HepG2 (cell line): ENCODE data around the gene DBNDD1. TPM values are rescaled to one million over a fixed set of nuclear protein-coding genes. Genes with fewer than 3 reads are reported as not detected.
A peak's percentile ranks its signal among the peaks of the same experiment; 100 is the strongest.

Source experiments
- DR1 ChIP-seq: sonication (generic); formaldehyde crosslinking; IDR thresholded peaks from 2 replicates; pipeline ENCODE4 v1.8.0; 2021; ENCODE audit warnings: mild to moderate bottlenecking, missing genetic modification reagents, inconsistent platforms
- GABPA ChIP-seq, 2 experiments: IDR thresholded peaks; 2 replicates each; pipeline ENCODE4 v1.6.1; 2011 to 2016; ENCODE audit warnings: low read depth in 2 of 2, low read length in 1 of 2, missing biosample characterization in 1 of 2, missing genetic modification characterization in 1 of 2
- MXD4 ChIP-seq: IDR thresholded peaks from 2 replicates; pipeline ENCODE4 v1.6.1; 2016; ENCODE audit warnings: mild to moderate bottlenecking, missing biosample characterization, missing genetic modification reagents
- NR0B2 ChIP-seq: sonication (generic); formaldehyde crosslinking; IDR thresholded peaks from 2 replicates; pipeline ENCODE4 v1.4.0; 2020; ENCODE audit warnings: mild to moderate bottlenecking, missing genetic modification reagents
- POLR2A ChIP-seq, 2 experiments: IDR thresholded peaks; 2 replicates each; pipeline ENCODE4 v1.6.1; 2011; ENCODE audit warnings: low read depth in 2 of 2, low read length in 2 of 2, mild to moderate bottlenecking in 1 of 2, moderate library complexity in 1 of 2; ENCODE audit not compliant: insufficient read depth in 1 of 2
- POLR2AphosphoS5 ChIP-seq: IDR thresholded peaks from 2 replicates; pipeline ENCODE4 v1.6.1; 2012; ENCODE audit warnings: low read depth, low read length
- TFE3 ChIP-seq: IDR thresholded peaks from 2 replicates; pipeline ENCODE4 v1.6.1; 2016
- TOE1 ChIP-seq: sonication (generic); formaldehyde crosslinking; IDR thresholded peaks from 2 replicates; pipeline ENCODE4 v1.4.0; 2020; ENCODE audit warnings: mild to moderate bottlenecking, missing genetic modification reagents
- TP53 ChIP-seq: sonication (generic); formaldehyde crosslinking; conservative IDR thresholded peaks from 2 replicates; pipeline ENCODE4 v1.4.0; 2020; ENCODE audit warnings: missing genetic modification reagents
- ZNF180 ChIP-seq: sonication (generic); formaldehyde crosslinking; IDR thresholded peaks from 2 replicates; pipeline ENCODE4 v1.4.0; 2020; ENCODE audit warnings: low read depth, missing genetic modification reagents, borderline replicate concordance
- ZNF263 ChIP-seq: sonication (generic); formaldehyde crosslinking; IDR thresholded peaks from 2 replicates; pipeline ENCODE4 v1.4.0; 2020; ENCODE audit warnings: missing genetic modification reagents
- ZNF280D ChIP-seq: sonication (generic); formaldehyde crosslinking; IDR thresholded peaks from 2 replicates; pipeline ENCODE4 v1.5.1; 2020; ENCODE audit warnings: mild to moderate bottlenecking, missing genetic modification reagents
- ZNF431 ChIP-seq: sonication (generic); formaldehyde crosslinking; IDR thresholded peaks from 2 replicates; pipeline ENCODE4 v1.9.0; 2022; ENCODE audit warnings: missing genetic modification reagents, low read depth, mild to moderate bottlenecking, borderline replicate concordance
- ZNF441 ChIP-seq: sonication (generic); formaldehyde crosslinking; IDR thresholded peaks from 2 replicates; pipeline ENCODE4 v1.7.0; 2021; ENCODE audit warnings: missing genetic modification reagents, borderline replicate concordance
- ZNF543 ChIP-seq: sonication (generic); formaldehyde crosslinking; IDR thresholded peaks from 2 replicates; pipeline ENCODE4 v1.4.0; 2020; ENCODE audit warnings: mild to moderate bottlenecking, missing genetic modification reagents
- ZNF570 ChIP-seq: sonication (generic); formaldehyde crosslinking; IDR thresholded peaks from 2 replicates; pipeline ENCODE4 v1.4.0; 2020; ENCODE audit warnings: mild to moderate bottlenecking, missing genetic modification reagents, borderline replicate concordance
- ZNF572 ChIP-seq: sonication (generic); formaldehyde crosslinking; IDR thresholded peaks from 2 replicates; pipeline ENCODE4 v1.5.1; 2020; ENCODE audit warnings: mild to moderate bottlenecking, missing genetic modification reagents
- ZNF598 ChIP-seq: sonication (generic); formaldehyde crosslinking; IDR thresholded peaks from 2 replicates; pipeline ENCODE4 v1.5.1; 2020; ENCODE audit warnings: mild to moderate bottlenecking, missing genetic modification reagents, borderline replicate concordance
- ZNF691 ChIP-seq: sonication (generic); formaldehyde crosslinking; IDR thresholded peaks from 2 replicates; pipeline ENCODE4 v1.4.0; 2020; ENCODE audit warnings: missing genetic modification reagents, low read depth, mild to moderate bottlenecking, borderline replicate concordance
- ZNF781 ChIP-seq: sonication (generic); formaldehyde crosslinking; IDR thresholded peaks from 2 replicates; pipeline ENCODE4 v1.5.1; 2020; ENCODE audit warnings: borderline replicate concordance, mild to moderate bottlenecking, missing genetic modification reagents; ENCODE audit errors: not compliant biosample characterization
- ZNF816 ChIP-seq: sonication (generic); formaldehyde crosslinking; IDR thresholded peaks from 2 replicates; pipeline ENCODE4 v1.8.0; 2022; ENCODE audit warnings: missing genetic modification reagents, mild to moderate bottlenecking, borderline replicate concordance
- polyA plus RNA-seq, 8 experiments: library from polyadenylated mRNA; depleted of rRNA in 3 of 8; stranded (reverse) in 7 of 8; unstranded in 1 of 8; fragments of >200 nt; fragmentation: Illumina TruSeq in 4 of 8; extraction: Trizol in 4 of 8; gene quantifications; 2 replicates each; pipeline versions ENCODE4 v1.2.1 to v1.2.3, GENCODE V29; 2011 to 2016; ENCODE audit warnings: low read depth in 4 of 8, missing spikeins in 1 of 8, mixed read lengths in 1 of 8; ENCODE audit not compliant: insufficient read depth in 1 of 8
- total RNA-seq, 5 experiments: library from RNA; depleted of rRNA; stranded (reverse); fragments of >200 nt; fragmentation: Illumina TruSeq; extraction: Trizol; gene quantifications; 2 replicates each; pipeline ENCODE4 v1.2.3, GENCODE V29; 2016; ENCODE audit warnings: low read depth in 1 of 5
- TF ChIP-seq, protein P1 (sequence below): sonication (generic); formaldehyde crosslinking; IDR thresholded peaks from 2 replicates; pipeline ENCODE4 v1.5.1; 2020; ENCODE audit warnings: missing genetic modification reagents, mild to moderate bottlenecking, borderline replicate concordance

Gene DBNDD1
- total and polyA plus RNA-seq, 2 of the 13 experiments (the other 11 are each of a cell fraction or from before 2014, with no cell fraction given) = 17.0 to 40.4 TPM

- no peak for TF ChIP-seq ZNF598
- no peak for TF ChIP-seq TOE1 (CRISPR knock-in tag)
- 0 out of 2 replicates have a peak, but pooled peaks have one; percentile 66 for TF ChIP-seq ZNF431 (CRISPR knock-in tag)
- TF ChIP-seq ZNF691 (CRISPR knock-in tag) = peak; percentile 49; the same call in 1 of the 2 replicates
- peak; percentile 69 for TF ChIP-seq NR0B2 (CRISPR knock-in tag)
- no peak; the same call in 1 of the 2 replicates for TF ChIP-seq ZNF816 (CRISPR knock-in tag)
- TF ChIP-seq ZNF441 = no peak; the same call in 1 of the 2 replicates
- TF ChIP-seq MXD4 (CRISPR knock-in tag) = peak; percentile 89
- TF ChIP-seq ZNF543 = peak; percentile 71; the same call in 1 of the 2 replicates
- 0 out of 2 replicates have a peak, but pooled peaks have one; percentile 37 for TF ChIP-seq ZNF280D (CRISPR knock-in tag)
- peak; percentile 35; the same call in 1 of the 2 replicates for TF ChIP-seq GABPA (IDR thresholded peaks at IDR 0.05; ENCODE audit: low read depth, low read length)
- TF ChIP-seq GABPA (CRISPR knock-in tag; IDR thresholded peaks at IDR 0.05; ENCODE audit: low read depth) = peak; percentile 78
- TF ChIP-seq POLR2A (IDR thresholded peaks at IDR 0.05; ENCODE audit: insufficient read depth in 1 of 2, low read depth in 2 of 2, low read length in 2 of 2) = peak; percentile 26 to 79; a peak in 3 of 4 replicates
- no peak for TF ChIP-seq DR1
- TF ChIP-seq TP53 (CRISPR knock-in tag) = no peak
- TF ChIP-seq ZNF180 = no peak
- TF ChIP-seq ZNF570 (CRISPR knock-in tag) = no peak
- peak; percentile 81; the same call in 1 of the 2 replicates for TF ChIP-seq ZNF572 (CRISPR knock-in tag)
- TF ChIP-seq ZNF781 (CRISPR knock-in tag) = no peak
- peak; percentile 64 for TF ChIP-seq ZNF263 (CRISPR knock-in tag)
- TF ChIP-seq TFE3 (CRISPR knock-in tag) = peak; percentile 56; the same call in 1 of the 2 replicates
- TF ChIP-seq, protein P1, sequence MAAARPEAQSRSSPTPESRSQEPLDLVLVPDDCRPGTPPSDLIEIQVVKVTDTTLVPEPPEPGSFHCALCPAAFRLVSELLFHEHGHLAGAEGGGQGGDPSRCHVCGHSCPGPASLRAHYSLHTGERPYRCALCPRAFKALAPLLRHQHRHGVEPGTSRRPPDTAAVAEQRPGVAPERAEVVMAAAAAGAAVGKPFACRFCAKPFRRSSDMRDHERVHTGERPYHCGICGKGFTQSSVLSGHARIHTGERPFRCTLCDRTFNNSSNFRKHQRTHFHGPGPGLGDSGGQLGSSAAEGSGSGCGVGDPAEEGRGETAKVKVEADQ (CRISPR knock-in tag) = peak; percentile 33; the same call in 1 of the 2 replicates
- TF ChIP-seq POLR2AphosphoS5 = peak; percentile 54
Observed at GRCh38 chr16:90046971-90047713, 27.9 kb upstream of the DBNDD1 start (continued).
